SK-N-MC (cell line): ENCODE data around the gene PHLDA3.

Experiments used
- EZH2 ChIP-seq: fragments of 200-600 bp; sonication (generic); IDR thresholded peaks from one replicate; pipeline ENCODE4 v1.6.1; 2017; ENCODE audit warnings: antibody characterized with exemption
- FOXP2 ChIP-seq: optimal IDR thresholded peaks from 2 replicates; pipeline ENCODE3; 2011; ENCODE audit warnings: mild to moderate bottlenecking, moderate library complexity; ENCODE audit not compliant: insufficient read depth; ENCODE audit errors: extremely low read length, control extremely low read depth
- POLR2AphosphoS5 ChIP-seq: IDR thresholded peaks from 2 replicates; pipeline ENCODE4 v1.6.1; 2012; ENCODE audit warnings: mild to moderate bottlenecking, low read depth, low read length, borderline replicate concordance

- TF ChIP-seq EZH2 = no peak
- TF ChIP-seq POLR2AphosphoS5 = no peak
- no peak for TF ChIP-seq FOXP2
Observed at GRCh38 chr1:201518071-201518470, 49.1 kb upstream of the PHLDA3 start.
